Mammary epithelial cell (primary cell): ENCODE data around the gene PIK3IP1.

Source experiments
- CTCF ChIP-seq, 2 donors: IDR thresholded peaks in 1 of 2; conservative IDR thresholded peaks in 1 of 2; 2 replicates each; pipeline ENCODE4 v1.5.1; 2011 to 2012; ENCODE audit warnings: inconsistent platforms in 2 of 2, low read length in 2 of 2, mild to moderate bottlenecking in 2 of 2, control low read depth in 1 of 2, low read depth in 1 of 2; ENCODE audit not compliant: insufficient read depth in 1 of 2; ENCODE audit errors: extremely low read depth in 1 of 2
- EZH2 ChIP-seq: IDR thresholded peaks from 2 replicates; pipeline ENCODE4 v1.6.1; 2012; ENCODE audit warnings: low read length, inconsistent platforms, borderline replicate concordance

GRCh38 chr22:31326877-31327276 is 34.6 kb upstream of the PIK3IP1 start:
- no peak for TF ChIP-seq CTCF (conservative IDR thresholded peaks at IDR 0.05 in 1 of 2, IDR thresholded peaks at IDR 0.05 in 1 of 2; ENCODE audit: extremely low read depth in 1 of 2, insufficient read depth in 1 of 2, low read depth in 1 of 2, low read length in 2 of 2)
- no peak for TF ChIP-seq EZH2
